CD8-positive, alpha-beta memory T cell (primary cell): ENCODE data around the gene GSK3A. TPM values are rescaled to one million over a fixed set of nuclear protein-coding genes. Genes with fewer than 3 reads are reported as not detected.

ENCODE experiments used
- CTCF ChIA-PET: fragments of 350-600 bp; sonication (Branson Sonifier 250); formaldehyde crosslinking; loops from one replicate; lab custom pipeline; 2021; ENCODE audit warnings: antibody characterized with exemption; lab: Charles Lee
- POLR2A ChIA-PET: fragments of 350-600 bp; sonication (Branson Sonifier 250); formaldehyde crosslinking; loops from one replicate; lab custom pipeline; 2021; ENCODE audit warnings: antibody characterized with exemption; lab: Charles Lee
- DNase-seq, 5 donors: peaks; one replicate each; pipeline versions ENCODE4 v3.0.0 to v3.0.0-alpha.2; 2020 to 2022; ENCODE audit warnings: mixed read lengths in 1 of 5
- H3K27ac ChIP-seq: one replicate; pipeline ENCODE4 v1.7.0; 2013; ENCODE audit warnings: low read depth, mild to moderate bottlenecking, low read length, moderate library complexity
- H3K27me3 ChIP-seq: 2 replicates; pipeline ENCODE4 v1.7.0; 2013; ENCODE audit warnings: low read length, mild to moderate bottlenecking; ENCODE audit not compliant: insufficient read depth, poor library complexity, severe bottlenecking
- H3K36me3 ChIP-seq: 2 replicates; pipeline ENCODE4 v1.7.0; 2013; ENCODE audit warnings: mild to moderate bottlenecking, low read length, moderate library complexity; ENCODE audit not compliant: insufficient read depth
- H3K4me1 ChIP-seq: 2 replicates; pipeline ENCODE4 v1.7.0; 2013; ENCODE audit warnings: mild to moderate bottlenecking, low read length, moderate library complexity; ENCODE audit not compliant: insufficient read depth
- H3K4me3 ChIP-seq: 2 replicates; pipeline ENCODE4 v1.7.0; 2013; ENCODE audit warnings: mild to moderate bottlenecking, low read length
- H3K9me3 ChIP-seq: 2 replicates; pipeline ENCODE4 v1.7.0; 2013; ENCODE audit warnings: mild to moderate bottlenecking, low read length
- H3K27ac Mint-ChIP-seq, 8 donors: one replicate each; pipeline ENCODE4 v1.8.0; 2020 to 2021; ENCODE audit warnings: mixed read lengths in 8 of 8, mild to moderate bottlenecking in 6 of 8, inconsistent platforms in 3 of 8, moderate library complexity in 3 of 8
- H3K27me3 Mint-ChIP-seq, 2 donors: one replicate each; pipeline ENCODE4 v1.8.0; 2020 to 2021; ENCODE audit warnings: mixed read lengths in 2 of 2, mild to moderate bottlenecking in 1 of 2, moderate library complexity in 1 of 2
- H3K36me3 Mint-ChIP-seq, 3 donors: one replicate each; pipeline ENCODE4 v1.8.0; 2020 to 2021; ENCODE audit warnings: mixed read lengths in 3 of 3, inconsistent platforms in 1 of 3, mild to moderate bottlenecking in 1 of 3
- H3K4me1 Mint-ChIP-seq, 3 donors: one replicate each; pipeline ENCODE4 v1.8.0; 2020 to 2021; ENCODE audit warnings: mixed read lengths in 3 of 3, inconsistent platforms in 1 of 3, mild to moderate bottlenecking in 1 of 3
- H3K4me3 Mint-ChIP-seq, 7 donors: one replicate each; pipeline ENCODE4 v1.8.0; 2020 to 2021; ENCODE audit warnings: mixed read lengths in 7 of 7, mild to moderate bottlenecking in 6 of 7, moderate library complexity in 4 of 7, inconsistent platforms in 2 of 7
- H3K9me3 Mint-ChIP-seq, 5 donors: one replicate each; pipeline ENCODE4 v1.8.0; 2020 to 2022; ENCODE audit warnings: mixed read lengths in 5 of 5, mild to moderate bottlenecking in 3 of 5, moderate library complexity in 2 of 5, inconsistent platforms in 1 of 5
- polyA plus RNA-seq: library from polyadenylated mRNA; unstranded; fragments of 300-500 nt; fragmentation: Illumina TruSeq; gene quantifications from one replicate; pipeline ENCODE4 v1.2.3, GENCODE V29; 2021
- total RNA-seq, 2 experiments: library from RNA; stranded (reverse); gene quantifications; one replicate each; pipeline ENCODE4 v1.2.3, GENCODE V29; 2021

The GSK3A gene
- total and polyA plus RNA-seq, 3 experiments from 2014 or later, result 23.8 to 53.5 (median 52.9) TPM

- peaks cover 77 to 90% (median 90%) of the 10 kb centered on the region in 3 donors for H3K4me1 Mint-ChIP-seq
- peaks cover 0 to 1% of the 10 kb centered on the region in 2 donors for H3K27me3 Mint-ChIP-seq
- no peaks in the 10 kb centered on the region for H3K9me3 ChIP-seq
- H3K27me3 ChIP-seq, result no peaks in the 10 kb centered on the region
- DNase-seq, result no peak
- POLR2A ChIA-PET, result interaction anchor here (0.5 to 1.0 kb wide), 4 partner anchors 8 to 112 kb away, joined by 3 to 8 read pairs (median 4); no protein-coding TSS in a partner anchor
- no peaks in the 10 kb centered on the region for H3K9me3 Mint-ChIP-seq
- peak overlapping the region; percentile 77 to 92 (median 82) for H3K4me3 Mint-ChIP-seq
- peaks cover 83% of the 10 kb centered on the region for H3K4me1 ChIP-seq
- CTCF ChIA-PET, result interaction anchor here (0.7 to 1.3 kb wide), 2 partner anchors 18 to 77 kb away, joined by 3 to 4 read pairs; no protein-coding TSS in a partner anchor
- H3K36me3 Mint-ChIP-seq, result peaks cover 8 to 83% (median 13%) of the 10 kb centered on the region in 3 donors
- peak overlapping the region; percentile 85 to 98 (median 97) for H3K27ac Mint-ChIP-seq
- H3K4me3 ChIP-seq, result peak overlapping the region; percentile 22
- peak overlapping the region; percentile 19 for H3K27ac ChIP-seq
- peaks cover 46% of the 10 kb centered on the region for H3K36me3 ChIP-seq
Observed at GRCh38 chr19:42202290-42202880, 40.0 kb downstream of the GSK3A start.

- Mint-ChIP-seq H3K9me3 (no peaks in the 10 kb centered on the region), H3K36me3 (peaks cover 8 to 83% (median 13%) of the 10 kb centered on the region in 3 donors), H3K27ac (peak overlapping the region; percentile 85 to 98 (median 97)), H3K4me1 (peaks cover 81 to 91% (median 90%) of the 10 kb centered on the region in 3 donors), H3K27me3 (peaks cover 0 to 1% of the 10 kb centered on the region in 2 donors), H3K4me3 (peak overlapping the region; percentile 77 to 92 (median 82))
- Histone ChIP-seq H3K27ac (peak overlapping the region; percentile 88), H3K36me3 (peaks cover 42% of the 10 kb centered on the region), H3K4me3 (peak overlapping the region; percentile 22), H3K4me1 (peaks cover 84% of the 10 kb centered on the region), H3K27me3 (no peaks in the 10 kb centered on the region), H3K9me3 (no peaks in the 10 kb centered on the region)
- peak in 4 of 5 donors; percentile 39 to 71 (median 59) for DNase-seq
- CTCF ChIA-PET, result interaction anchor here (0.7 to 1.5 kb wide), 4 partner anchors 17 to 124 kb away, joined by 3 to 4 read pairs (median 3); no protein-coding TSS in a partner anchor
- POLR2A ChIA-PET, result interaction anchor here (0.5 to 0.9 kb wide), 2 partner anchors 13 to 15 kb away, joined by 3 to 6 read pairs; no protein-coding TSS in a partner anchor
Observed at GRCh38 chr19:42201489-42202289, 40.7 kb downstream of the GSK3A start.

GRCh38 chr19:42200116-42200715 is 42.2 kb downstream of the GSK3A start:
- peak overlapping the region; percentile 61 for H3K4me3 ChIP-seq
- peak overlapping the region; percentile 77 to 92 (median 86) for H3K4me3 Mint-ChIP-seq

GRCh38 chr19:42199440-42200115 is 42.8 kb downstream of the GSK3A start:
- DNase-seq, result peak in 4 of 5 donors; percentile 54 to 73 (median 56)
- peak overlapping the region; percentile 85 to 98 (median 97) for H3K27ac Mint-ChIP-seq
- CTCF ChIA-PET, result interaction anchor here (1.0 to 2.7 kb wide), 12 partner anchors 15 to 90 kb away, joined by 3 to 13 read pairs (median 4); partner anchors contain the start of genes DEDD2, GSK3A and ZNF526
- peaks cover 78 to 85% (median 82%) of the 10 kb centered on the region in 3 donors for H3K4me1 Mint-ChIP-seq
- peaks cover 3 to 70% (median 11%) of the 10 kb centered on the region in 3 donors for H3K36me3 Mint-ChIP-seq
- Histone ChIP-seq H3K27me3 (no peaks in the 10 kb centered on the region), H3K36me3 (peaks cover 27% of the 10 kb centered on the region), H3K4me1 (peaks cover 93% of the 10 kb centered on the region), H3K27ac (peak overlapping the region; percentile 88), H3K9me3 (no peaks in the 10 kb centered on the region), H3K4me3 (peak overlapping the region; percentile 61)
- POLR2A ChIA-PET, result interaction anchor here (0.6 to 2.3 kb wide), 12 partner anchors 14 to 84 kb away, joined by 3 to 11 read pairs (median 5); partner anchors contain the start of genes DEDD2, GSK3A and ZNF526
- peak overlapping the region; percentile 64 to 92 (median 86) for H3K4me3 Mint-ChIP-seq
- H3K27me3 Mint-ChIP-seq, result peaks cover 0 to 1% of the 10 kb centered on the region in 2 donors
- H3K9me3 Mint-ChIP-seq, result no peaks in the 10 kb centered on the region

More at GRCh38 chr19:42200116-42200715, 42.2 kb downstream of the GSK3A start:
- Mint-ChIP-seq H3K36me3 (peaks cover 8 to 76% (median 11%) of the 10 kb centered on the region in 3 donors), H3K27me3 (peaks cover 0 to 1% of the 10 kb centered on the region in 2 donors), H3K9me3 (no peaks in the 10 kb centered on the region), H3K4me1 (peaks cover 83 to 92% (median 89%) of the 10 kb centered on the region in 3 donors), H3K27ac (peak overlapping the region; percentile 85 to 98 (median 97))
- Histone ChIP-seq H3K4me1 (peaks cover 96% of the 10 kb centered on the region), H3K27me3 (no peaks in the 10 kb centered on the region), H3K36me3 (peaks cover 31% of the 10 kb centered on the region), H3K9me3 (no peaks in the 10 kb centered on the region), H3K27ac (peak overlapping the region; percentile 88)
- ChIA-PET POLR2A (interaction anchor here (0.9 to 2.3 kb wide), 7 partner anchors 15 to 70 kb away, joined by 5 to 11 read pairs (median 6); partner anchors contain the start of genes DEDD2, GSK3A and ZNF526), CTCF (interaction anchor here (1.0 to 2.3 kb wide), 8 partner anchors 15 to 122 kb away, joined by 3 to 13 read pairs (median 4); partner anchors contain the start of genes DEDD2 and ZNF526)
- peak in 1 of 5 donors; percentile 23 for DNase-seq

GRCh38 chr19:42198676-42199439 is 43.5 kb downstream of the GSK3A start:
- peaks cover 22% of the 10 kb centered on the region for H3K36me3 ChIP-seq
- H3K4me3 ChIP-seq, result peak overlapping the region; percentile 61
- H3K4me1 Mint-ChIP-seq, result peaks cover 77 to 84% (median 81%) of the 10 kb centered on the region in 3 donors
- H3K36me3 Mint-ChIP-seq, result peaks cover 3 to 63% (median 13%) of the 10 kb centered on the region in 3 donors
- ChIA-PET POLR2A (interaction anchor here (0.6 to 2.3 kb wide), 12 partner anchors 14 to 85 kb away, joined by 3 to 11 read pairs (median 5); partner anchors contain the start of genes DEDD2, GSK3A and ZNF526), CTCF (interaction anchor here (1.0 to 2.7 kb wide), 12 partner anchors 14 to 89 kb away, joined by 3 to 13 read pairs (median 4); partner anchors contain the start of genes DEDD2, GSK3A, POU2F2 and ZNF526)
- no peaks in the 10 kb centered on the region for H3K27me3 ChIP-seq
- H3K9me3 Mint-ChIP-seq, result no peaks in the 10 kb centered on the region
- peaks cover 87% of the 10 kb centered on the region for H3K4me1 ChIP-seq
- peak overlapping the region; percentile 88 for H3K27ac ChIP-seq
- DNase-seq, result peak; percentile 73 to 91 (median 86)
- no peaks in the 10 kb centered on the region for H3K9me3 ChIP-seq
- peak overlapping the region; percentile 64 to 92 (median 86) for H3K4me3 Mint-ChIP-seq
- H3K27me3 Mint-ChIP-seq, result peaks cover 0 to 1% of the 10 kb centered on the region in 2 donors
- peak overlapping the region; percentile 85 to 98 (median 97) for H3K27ac Mint-ChIP-seq

GRCh38 chr19:42197375-42197817 is 45.0 kb downstream of the GSK3A start:
- DNase-seq, result no peak
- Histone ChIP-seq H3K27ac (no peak overlapping the region), H3K4me3 (peak overlapping the region; percentile 0), H3K9me3 (no peaks in the 10 kb centered on the region), H3K4me1 (peaks cover 74% of the 10 kb centered on the region), H3K27me3 (no peaks in the 10 kb centered on the region), H3K36me3 (peaks cover 11% of the 10 kb centered on the region)
- CTCF ChIA-PET, result interaction anchor here (1.0 to 2.7 kb wide), 3 partner anchors 9 to 21 kb away, joined by 3 to 10 read pairs (median 3); no protein-coding TSS in a partner anchor
- POLR2A ChIA-PET, result interaction anchor here (0.7 to 2.1 kb wide), 3 partner anchors 10 to 65 kb away, joined by 3 to 9 read pairs (median 4); partner anchors contain the start of gene POU2F2
- Mint-ChIP-seq H3K36me3 (peaks cover 3 to 49% (median 10%) of the 10 kb centered on the region in 3 donors), H3K4me1 (peaks cover 70 to 80% (median 79%) of the 10 kb centered on the region in 3 donors), H3K27me3 (peaks cover 0 to 1% of the 10 kb centered on the region in 2 donors), H3K9me3 (peaks cover 0 to 3% (median 0%) of the 10 kb centered on the region in 5 donors), H3K27ac (peak overlapping the region; percentile 51 to 85 (median 80)), H3K4me3 (peak overlapping the region in 5 of 7 donors; percentile 19 to 32 (median 29))
